Measurements from ENCODE around the gene RNF220.

DNA sequence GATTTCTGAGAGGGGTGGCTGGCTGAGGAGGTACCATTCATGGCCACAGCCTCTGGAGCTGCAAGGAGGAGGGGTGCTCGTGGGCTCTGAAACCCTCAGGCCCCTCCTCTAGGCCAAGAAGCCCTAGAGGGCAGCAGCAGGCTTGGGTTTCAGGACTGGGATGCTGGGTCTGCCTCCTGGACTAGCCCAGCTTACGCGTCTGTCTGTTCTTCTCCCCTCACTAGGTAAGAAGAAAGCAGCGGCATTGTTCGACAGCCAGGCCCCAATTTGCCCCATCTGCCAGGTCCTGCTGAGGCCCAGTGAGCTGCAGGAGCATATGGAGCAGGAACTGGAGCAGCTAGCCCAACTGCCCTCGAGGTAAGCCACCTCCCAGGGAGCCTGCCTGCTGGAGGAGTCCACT lies 208.9 kb downstream of the RNF220 start:
- TF ChIP-seq POLR2A (IDR thresholded peaks at IDR 0.05) (no peak), POLR2AphosphoS5 (IDR thresholded peaks at IDR 0.05) (no peak)
- TF ChIP-seq, protein P1, sequence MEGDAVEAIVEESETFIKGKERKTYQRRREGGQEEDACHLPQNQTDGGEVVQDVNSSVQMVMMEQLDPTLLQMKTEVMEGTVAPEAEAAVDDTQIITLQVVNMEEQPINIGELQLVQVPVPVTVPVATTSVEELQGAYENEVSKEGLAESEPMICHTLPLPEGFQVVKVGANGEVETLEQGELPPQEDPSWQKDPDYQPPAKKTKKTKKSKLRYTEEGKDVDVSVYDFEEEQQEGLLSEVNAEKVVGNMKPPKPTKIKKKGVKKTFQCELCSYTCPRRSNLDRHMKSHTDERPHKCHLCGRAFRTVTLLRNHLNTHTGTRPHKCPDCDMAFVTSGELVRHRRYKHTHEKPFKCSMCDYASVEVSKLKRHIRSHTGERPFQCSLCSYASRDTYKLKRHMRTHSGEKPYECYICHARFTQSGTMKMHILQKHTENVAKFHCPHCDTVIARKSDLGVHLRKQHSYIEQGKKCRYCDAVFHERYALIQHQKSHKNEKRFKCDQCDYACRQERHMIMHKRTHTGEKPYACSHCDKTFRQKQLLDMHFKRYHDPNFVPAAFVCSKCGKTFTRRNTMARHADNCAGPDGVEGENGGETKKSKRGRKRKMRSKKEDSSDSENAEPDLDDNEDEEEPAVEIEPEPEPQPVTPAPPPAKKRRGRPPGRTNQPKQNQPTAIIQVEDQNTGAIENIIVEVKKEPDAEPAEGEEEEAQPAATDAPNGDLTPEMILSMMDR (IDR thresholded peaks at IDR 0.05), result no peak
